IPS-11a (cell line): Measurements from ENCODE around the gene COX6B2.
"Not testable (repeated sequence)": the region's sequence is repeated elsewhere in the genome, so short reads cannot be mapped to it uniquely, and the experiment has no call there.

ENCODE experiments used
- H3K4me3 ChIP-seq: one replicate; pipeline ENCODE4 v1.5.1; 2013; ENCODE audit warnings: low read depth, low read length, control low read depth

Gene COX6B2

DNA sequence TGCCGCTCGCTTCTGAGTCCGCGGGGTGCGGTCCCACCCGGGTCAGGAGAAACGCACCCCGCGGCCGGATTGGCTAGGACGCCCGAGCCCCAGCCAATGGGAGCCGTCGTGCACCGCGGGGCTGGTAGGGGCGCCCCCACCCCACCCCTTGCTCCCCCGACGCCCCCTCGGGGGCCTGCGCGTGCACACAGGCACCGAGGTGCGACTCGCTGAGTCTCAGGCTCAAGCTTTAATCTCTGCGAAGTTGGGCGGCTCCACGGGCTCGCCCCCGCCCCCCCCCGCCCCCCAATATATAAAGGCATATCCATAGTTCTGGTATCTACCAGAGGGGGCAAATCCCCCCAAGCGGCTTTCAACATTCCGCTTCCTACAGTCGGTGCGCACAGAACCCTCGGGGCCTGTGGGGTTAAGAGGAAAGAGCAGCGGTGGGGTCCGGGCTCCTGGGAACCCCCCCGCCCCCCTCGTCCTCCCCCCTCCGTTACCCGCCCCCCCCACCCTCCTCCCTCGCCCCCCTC lies at the start of gene COX6B2:
COX6B2 (minus strand) TSS at position 22 of the 515 bp plus-strand sequence. CDS start 198 bp downstream, outside the sequence.
- peak within 1 kb of the TSS; percentile 37 for H3K4me3 ChIP-seq

DNA sequence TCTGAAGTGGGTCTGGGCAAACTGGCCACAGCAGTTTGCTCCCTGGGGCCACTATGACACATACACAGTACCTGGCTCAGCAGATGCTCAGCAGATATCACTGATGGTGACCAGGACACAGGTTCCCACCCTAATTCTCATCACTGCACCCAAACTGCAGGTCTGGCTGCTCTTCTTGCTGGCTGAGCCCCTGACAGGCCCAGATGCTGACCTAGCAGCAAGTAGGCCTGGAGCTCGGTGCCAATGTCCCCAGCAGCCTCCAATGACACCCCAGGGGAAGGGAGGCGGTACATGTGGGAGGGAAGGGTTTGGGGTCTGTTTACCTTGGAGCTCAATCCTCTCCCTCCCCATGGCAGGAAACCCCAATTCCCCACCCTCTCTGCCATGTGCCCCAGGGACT lies 48.0 kb upstream of the COX6B2 start:
- no peak overlapping the region for H3K4me3 ChIP-seq

DNA sequence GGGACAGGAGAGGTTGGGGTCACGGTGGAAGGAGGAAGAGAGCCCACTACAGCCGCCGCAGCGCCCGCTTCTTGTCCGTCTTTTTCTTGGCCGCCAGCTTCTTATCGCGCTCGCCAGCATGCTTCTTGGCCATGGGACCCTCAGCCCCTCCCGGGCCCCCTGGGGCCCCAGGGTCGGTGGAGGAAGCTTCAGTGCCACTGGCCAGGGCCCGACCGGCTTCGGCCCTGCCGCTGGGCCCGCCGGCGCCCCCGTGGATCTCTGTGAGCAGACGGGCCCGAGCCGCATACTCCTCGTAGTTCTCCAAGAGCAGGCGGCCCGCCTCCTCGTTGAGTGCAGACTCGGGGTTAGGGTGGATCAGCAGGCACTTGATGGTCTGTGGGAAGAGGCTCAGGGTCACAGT lies 46.9 kb upstream of the COX6B2 start:
- H3K4me3 ChIP-seq, result not testable (repeated sequence)

DNA sequence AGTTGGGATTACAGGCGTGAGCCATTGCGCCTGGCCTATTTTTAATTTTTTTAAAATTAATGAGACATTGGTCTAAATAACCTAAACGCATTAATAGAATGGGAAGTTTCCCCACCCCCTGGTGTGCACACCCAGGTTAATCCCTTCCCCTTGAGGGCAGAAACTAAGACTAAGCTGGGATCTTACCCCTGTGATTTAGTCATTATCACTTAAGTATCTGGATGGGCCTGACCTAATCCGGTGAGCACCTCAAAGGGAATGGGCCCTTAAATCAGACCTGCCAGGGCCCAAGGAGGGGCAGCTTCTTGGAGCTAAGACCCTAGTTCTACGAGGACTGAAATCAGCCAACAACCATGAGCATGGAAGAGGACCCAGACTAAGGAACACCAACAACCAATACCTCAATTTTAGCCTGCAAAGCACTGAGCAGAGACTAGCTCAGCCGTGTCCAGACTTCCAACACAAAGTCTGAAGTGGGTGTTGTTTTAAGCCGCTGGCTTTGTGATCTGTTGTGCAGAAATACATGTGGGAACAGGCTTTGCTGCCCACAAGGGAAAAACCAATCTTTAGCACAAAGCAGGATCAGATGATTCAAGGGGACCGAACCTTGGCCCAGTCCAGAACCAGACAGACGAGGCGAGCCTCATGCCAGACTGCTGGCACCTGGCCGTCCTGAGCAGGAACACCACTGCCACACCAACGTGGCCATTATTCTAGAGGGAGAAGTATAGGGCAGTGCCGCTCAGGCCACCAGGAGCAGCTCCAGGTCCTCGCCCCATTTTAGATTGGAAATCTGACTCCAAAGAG lies 46.0 kb upstream of the COX6B2 start:
- H3K4me3 ChIP-seq, result no peak overlapping the region

GRCh38 chr19:55398200-55398925 lies 43.8 kb upstream of the COX6B2 start:
- no peak overlapping the region for H3K4me3 ChIP-seq

DNA sequence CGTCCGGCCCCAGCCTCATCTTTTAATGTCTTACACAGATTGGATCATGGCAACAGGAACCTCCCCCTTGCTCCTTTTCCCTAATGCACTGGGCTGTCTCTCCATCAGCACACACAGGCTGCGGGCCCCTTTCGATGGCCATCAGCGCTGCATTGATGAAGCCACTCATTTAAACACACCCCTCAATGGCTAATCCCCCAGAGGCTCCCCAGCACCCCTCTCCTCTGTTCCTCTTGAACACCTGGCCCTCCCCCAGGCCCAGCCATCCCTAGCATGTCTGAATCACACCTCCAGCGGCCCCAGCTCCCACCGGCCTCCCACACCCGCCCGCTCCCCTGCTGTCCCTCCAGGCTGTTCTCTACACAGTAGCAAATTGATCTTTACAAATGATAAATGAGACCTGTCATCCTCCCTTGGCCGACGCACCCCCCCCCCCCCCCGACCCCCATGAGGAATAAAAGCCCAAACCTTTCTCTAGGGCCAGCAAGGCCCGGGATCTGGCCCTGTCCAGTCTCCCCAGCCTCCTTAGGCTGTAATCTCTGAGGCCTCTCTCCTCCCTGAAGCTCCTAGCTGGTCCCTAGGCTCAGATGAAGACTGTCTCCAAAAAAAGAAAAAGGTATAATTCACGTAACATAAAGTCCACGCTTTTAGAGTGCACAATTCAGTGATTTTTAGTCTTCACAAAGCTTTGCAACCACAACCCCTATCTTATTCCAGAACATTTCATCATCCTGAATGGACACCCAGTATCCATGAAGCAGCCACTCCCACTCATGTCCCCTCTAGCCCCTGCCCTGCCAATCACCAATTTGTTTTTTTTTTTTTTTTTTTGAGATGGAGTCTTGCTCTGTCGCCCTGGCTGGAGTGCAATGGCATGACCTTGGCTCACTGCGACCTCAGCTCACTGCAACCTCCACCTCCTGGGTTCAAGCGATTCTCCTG lies 38.6 kb upstream of the COX6B2 start:
- no peak overlapping the region for H3K4me3 ChIP-seq

DNA sequence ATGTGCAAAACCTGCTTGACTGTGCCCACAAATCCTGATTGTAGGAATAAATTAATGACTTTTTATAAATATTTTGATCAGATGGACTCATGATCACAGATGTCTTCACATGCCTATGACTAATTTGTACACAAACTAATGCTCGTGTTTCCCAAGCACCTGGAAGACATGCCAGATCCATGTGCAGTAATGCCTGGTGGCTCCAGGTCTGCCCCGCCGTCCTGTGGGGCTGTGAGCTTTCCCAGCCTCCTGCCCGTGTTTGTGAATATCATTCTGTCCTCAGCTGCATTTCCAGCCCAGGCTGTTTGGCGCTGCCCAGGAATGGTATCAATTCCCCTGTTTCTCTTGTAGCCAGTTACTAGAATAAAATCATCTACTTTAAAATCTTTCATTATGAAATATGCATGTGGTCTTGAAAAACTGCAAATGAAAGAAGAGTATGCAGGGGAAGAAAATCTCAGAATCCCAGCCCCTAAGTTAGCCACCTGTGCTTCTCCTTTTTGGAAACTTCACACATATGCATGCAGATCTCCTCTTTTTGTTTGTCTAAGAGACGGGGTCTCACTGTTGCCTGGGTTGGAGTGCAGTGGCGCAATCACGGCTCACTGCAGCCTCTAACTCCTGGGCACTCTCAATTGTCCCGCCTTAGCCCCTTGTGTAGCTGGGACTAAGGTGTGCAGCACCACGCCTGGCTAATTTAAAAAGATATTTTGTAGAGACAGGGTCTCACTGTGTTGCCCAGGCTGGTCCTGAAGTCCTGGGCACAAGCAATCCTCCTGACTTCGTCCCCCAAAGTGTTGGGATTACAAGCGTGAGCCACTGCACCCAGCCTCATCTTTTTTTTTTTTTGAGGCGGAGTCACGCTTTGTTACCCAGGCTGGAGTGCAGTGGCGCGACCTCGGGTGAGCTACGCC lies 37.4 kb upstream of the COX6B2 start:
- H3K4me3 ChIP-seq, result no peak overlapping the region

DNA sequence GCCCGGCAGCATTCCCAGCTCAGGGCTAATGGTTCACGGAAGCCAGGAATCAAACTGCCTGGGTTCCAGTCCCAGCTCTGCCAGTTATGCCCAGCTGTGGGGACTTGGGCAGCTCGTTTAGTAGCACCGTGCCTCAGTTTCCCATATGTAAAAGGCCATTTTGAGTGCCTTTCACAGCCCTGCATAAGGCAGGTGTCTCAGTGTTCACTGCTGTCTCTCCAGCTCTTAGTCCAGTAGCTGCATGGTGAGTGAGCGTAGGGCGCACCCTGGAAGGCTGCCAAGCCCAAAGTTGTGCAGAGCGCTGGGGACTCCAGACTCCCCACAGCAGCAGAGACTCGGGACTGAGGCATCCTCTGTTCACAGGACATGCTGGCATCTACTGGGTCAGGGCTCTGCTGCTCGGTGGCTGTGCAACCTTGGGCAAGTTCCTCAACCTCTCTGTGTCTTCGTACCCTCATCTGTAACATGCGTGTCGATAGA lies 36.7 kb upstream of the COX6B2 start:
- no peak overlapping the region for H3K4me3 ChIP-seq

GRCh38 chr19:55390461-55390880 lies 36.0 kb upstream of the COX6B2 start:
- no peak overlapping the region for H3K4me3 ChIP-seq

DNA sequence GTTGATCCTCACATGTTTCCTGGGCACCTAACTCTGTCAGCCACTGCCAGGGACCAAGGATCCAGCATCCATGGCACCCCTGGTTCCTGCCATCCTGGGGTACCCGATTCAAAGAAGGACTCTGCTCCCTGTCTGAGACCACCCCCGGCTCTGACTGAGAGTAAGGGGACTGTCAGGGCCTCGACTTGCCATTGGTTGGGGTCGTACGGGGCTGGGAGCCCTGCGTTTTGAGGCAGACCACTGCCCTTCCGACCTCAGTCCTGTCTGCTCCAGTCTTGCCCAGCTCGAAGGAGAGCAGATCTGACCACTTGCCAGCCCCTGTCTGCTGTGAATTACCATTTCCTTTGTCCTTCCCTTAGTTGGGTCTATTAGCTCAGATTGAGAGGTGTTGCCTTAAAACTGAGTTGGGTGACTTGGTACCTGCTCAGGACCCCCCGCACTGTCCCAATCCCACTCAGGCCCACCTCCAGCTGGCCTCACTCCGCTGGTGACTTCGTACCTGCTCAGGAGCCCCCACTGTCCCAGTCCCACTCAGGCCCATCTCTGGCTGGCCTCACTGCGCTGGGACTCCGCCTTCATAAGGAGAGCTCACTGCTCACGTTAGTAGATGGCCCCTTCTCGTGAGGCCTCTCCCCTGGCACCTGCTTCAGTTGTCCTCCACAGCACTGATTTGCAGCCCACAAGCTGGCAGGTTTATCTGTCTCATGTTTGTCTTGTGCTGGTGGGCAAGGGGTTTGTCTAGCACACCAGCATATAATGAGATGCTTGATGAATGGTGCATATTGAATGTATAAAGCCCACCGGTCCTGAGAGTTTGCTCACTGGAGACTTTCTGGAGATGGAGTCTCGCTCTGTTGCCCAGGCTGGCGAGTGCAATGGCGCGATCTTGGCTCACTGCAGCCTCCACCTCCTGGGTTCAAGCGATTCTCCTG lies 35.1 kb upstream of the COX6B2 start:
- H3K4me3 ChIP-seq, result no peak overlapping the region

DNA sequence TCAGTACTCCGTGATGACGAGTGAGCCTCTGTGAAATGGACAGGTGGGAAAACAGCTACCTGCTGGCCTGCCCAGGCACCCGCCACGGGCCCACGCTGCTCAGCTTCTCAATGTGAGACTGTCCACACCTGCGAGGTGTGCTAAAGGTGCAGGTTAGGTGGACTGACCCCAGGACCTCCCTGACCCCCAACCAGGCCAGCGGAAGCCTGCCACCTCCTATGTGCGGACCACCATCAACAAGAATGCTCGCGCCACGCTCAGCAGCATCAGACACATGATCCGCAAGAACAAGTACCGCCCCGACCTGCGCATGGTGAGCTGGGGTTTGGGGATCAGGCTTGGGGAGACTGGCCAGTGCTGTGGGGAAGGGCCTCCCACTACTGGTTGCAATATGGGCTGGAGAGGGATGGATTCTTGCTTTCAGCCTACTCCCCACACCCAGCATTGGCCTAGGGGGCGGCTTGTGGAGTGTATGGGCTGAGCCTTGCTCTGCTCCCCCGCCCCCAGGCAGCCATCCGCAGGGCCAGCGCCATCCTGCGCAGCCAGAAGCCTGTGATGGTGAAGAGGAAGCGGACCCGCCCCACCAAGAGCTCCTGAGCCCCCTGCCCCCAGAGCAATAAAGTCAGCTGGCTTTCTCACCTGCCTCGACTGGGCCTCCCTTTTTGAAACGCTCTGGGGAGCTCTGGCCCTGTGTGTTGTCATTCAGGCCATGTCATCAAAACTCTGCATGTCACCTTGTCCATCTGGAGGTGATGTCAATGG lies 33.4 kb upstream of the COX6B2 start:
- H3K4me3 ChIP-seq, result no peak overlapping the region

GRCh38 chr19:55386493-55386971 lies 32.0 kb upstream of the COX6B2 start:
- peak overlapping the region; percentile 99 for H3K4me3 ChIP-seq

GRCh38 chr19:55385724-55386492 lies 31.4 kb upstream of the COX6B2 start, which contains the start of gene RPL28:
TSS of gene RPL28 (plus strand) at chr19:55385932. CDS start at chr19:55386358, 426 bp downstream.
- peak within 1 kb of the TSS; percentile 99 for H3K4me3 ChIP-seq

DNA sequence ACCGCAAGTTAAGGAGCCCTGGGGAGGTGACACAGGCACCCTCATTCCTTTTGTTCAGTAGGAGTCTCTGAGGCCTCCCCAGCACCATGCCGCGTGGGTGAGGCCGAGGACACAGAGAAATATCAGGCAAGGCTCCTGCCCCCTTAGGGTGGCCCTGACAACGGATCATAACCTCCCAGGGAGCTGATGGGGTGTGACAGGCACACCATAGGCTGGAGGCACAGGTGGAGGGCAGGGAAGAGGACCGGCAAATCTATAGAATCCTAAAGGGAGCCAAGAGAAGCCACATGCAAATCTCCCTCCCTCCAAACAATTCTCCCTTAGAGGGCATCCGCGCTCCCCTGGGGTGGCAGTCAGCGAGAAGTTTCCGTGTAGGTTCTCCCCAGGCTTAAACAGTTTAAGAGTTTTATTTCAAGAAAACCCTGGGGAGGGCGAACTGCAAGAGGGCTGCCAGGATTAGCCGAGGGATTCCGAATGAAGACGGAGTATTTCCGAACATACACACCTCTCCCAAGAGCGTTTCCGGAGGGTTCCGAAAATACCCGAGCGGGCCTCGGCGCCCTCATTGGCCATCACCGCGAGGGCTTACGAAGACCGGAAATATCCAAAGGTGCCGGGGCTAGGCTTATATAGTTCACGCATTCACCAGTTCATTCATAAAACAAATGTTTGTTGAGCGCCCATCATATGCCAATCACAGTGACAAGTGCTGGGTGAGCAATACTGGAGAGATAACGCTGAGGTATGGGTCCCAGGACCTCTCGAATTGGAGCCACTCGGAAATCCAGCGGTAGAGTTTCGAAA lies 30.6 kb upstream of the COX6B2 start:
- H3K4me3 ChIP-seq, result peak overlapping the region; percentile 35

DNA sequence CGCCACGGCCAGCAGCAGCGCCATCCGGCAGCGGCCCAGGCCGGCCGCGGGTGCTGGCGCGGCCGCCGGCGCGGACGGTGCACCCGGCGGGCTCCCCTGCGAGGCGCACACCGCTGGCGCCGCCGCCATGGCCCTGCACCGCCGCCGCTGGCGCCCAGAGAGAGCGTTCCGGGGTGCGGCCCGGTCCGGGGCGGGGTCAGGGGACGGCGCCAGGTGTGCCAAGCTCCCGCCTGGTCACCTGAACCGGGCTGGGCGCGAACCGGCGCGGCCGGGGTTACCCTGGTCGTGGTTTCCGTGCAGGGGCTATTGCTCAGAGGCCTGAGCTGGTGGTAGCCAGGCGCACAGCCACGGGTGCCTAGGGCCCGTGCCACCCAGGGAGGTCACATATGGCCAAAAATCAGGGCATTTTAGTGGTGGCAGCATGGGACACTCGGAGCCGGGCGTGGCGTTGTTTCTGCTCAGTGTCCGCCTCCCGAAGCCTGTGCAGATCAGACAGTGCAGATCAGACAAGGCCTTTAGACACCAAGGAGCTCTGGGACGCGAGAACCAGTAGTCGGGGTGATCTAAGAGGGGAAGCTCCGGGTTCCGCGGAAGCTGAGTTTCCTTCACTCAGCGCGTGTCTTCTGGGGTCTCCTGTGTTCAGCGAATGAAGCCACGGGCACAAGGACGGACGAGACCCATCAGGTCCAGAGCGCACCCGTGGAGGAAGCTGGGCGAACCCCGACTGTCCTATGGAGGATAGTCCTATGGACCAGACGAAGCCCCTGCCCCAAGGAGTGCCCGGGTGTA lies 29.8 kb upstream of the COX6B2 start, which contains the start of gene TMEM238:
TMEM238 (minus strand) TSS at position 162 of the 789 bp plus-strand sequence; CDS start at position 129, 33 bp downstream.
- peak within 1 kb of the TSS; percentile 35 for H3K4me3 ChIP-seq
